HepG2 (cell line): ENCODE results near the gene ARL2. TPM values are rescaled to one million over a fixed set of nuclear protein-coding genes. Genes with fewer than 3 reads are reported as not detected.

Source experiments
- ADNP ChIP-seq: sonication (generic); formaldehyde crosslinking; IDR thresholded peaks from 2 replicates; pipeline ENCODE4 v1.4.0; 2020; ENCODE audit warnings: missing genetic modification reagents
- CREBL2 ChIP-seq: sonication (generic); formaldehyde crosslinking; IDR thresholded peaks from 2 replicates; pipeline ENCODE4 v1.8.1; 2023; ENCODE audit warnings: missing genetic modification reagents, mild to moderate bottlenecking, borderline replicate concordance
- EP300 ChIP-seq, 3 experiments: sonication (generic) in 1 of 3; formaldehyde crosslinking in 1 of 3; IDR thresholded peaks; 2 replicates each; pipeline versions ENCODE4 v1.5.1 to v1.6.1; 2011 to 2020; ENCODE audit warnings: low read depth in 2 of 3, low read length in 2 of 3, borderline replicate concordance in 1 of 3, improper control_type of control experiment in 1 of 3, mild to moderate bottlenecking in 1 of 3, missing genetic modification reagents in 1 of 3, moderate library complexity in 1 of 3
- ETV6 ChIP-seq: sonication (generic); formaldehyde crosslinking; conservative IDR thresholded peaks from 2 replicates; pipeline ENCODE4 v1.4.0; 2020; ENCODE audit warnings: missing genetic modification reagents
- KDM5B ChIP-seq: sonication (generic); formaldehyde crosslinking; IDR thresholded peaks from 2 replicates; pipeline ENCODE4 v1.4.0; 2020; ENCODE audit warnings: missing genetic modification reagents, mild to moderate bottlenecking, borderline replicate concordance
- KMT2A ChIP-seq: sonication (generic); formaldehyde crosslinking; IDR thresholded peaks from 2 replicates; pipeline ENCODE4 v1.4.0; 2020; ENCODE audit warnings: missing genetic modification reagents
- LCORL ChIP-seq, 2 experiments: fragments of 450-650 bp in 1 of 2; sonication (generic) in 1 of 2; formaldehyde crosslinking in 1 of 2; IDR thresholded peaks; 2 replicates each; pipeline versions ENCODE4 v1.5.0 to v1.6.1; 2017 to 2020; ENCODE audit warnings: antibody characterized with exemption in 1 of 2, missing genetic modification reagents in 1 of 2
- REPIN1 ChIP-seq: sonication (generic); formaldehyde crosslinking; IDR thresholded peaks from 2 replicates; pipeline ENCODE4 v1.8.0; 2022; ENCODE audit warnings: missing genetic modification reagents, low read depth, mild to moderate bottlenecking, borderline replicate concordance
- SKIL ChIP-seq: sonication (generic); formaldehyde crosslinking; IDR thresholded peaks from 2 replicates; pipeline ENCODE4 v1.8.0; 2022; ENCODE audit warnings: missing genetic modification reagents, mild to moderate bottlenecking, moderate library complexity, borderline replicate concordance
- SNRNP70 ChIP-seq: fragments of 200-400 bp; formaldehyde crosslinking; IDR thresholded peaks from 2 replicates; pipeline ENCODE4 v1.6.1; 2017; ENCODE audit warnings: mild to moderate bottlenecking, low read depth, low read length, moderate library complexity
- SRF ChIP-seq: IDR thresholded peaks from 2 replicates; pipeline ENCODE4 v1.6.1; 2011; ENCODE audit warnings: mild to moderate bottlenecking, low read depth, low read length, moderate library complexity
- SRSF1 ChIP-seq: fragments of 200-400 bp; formaldehyde crosslinking; optimal IDR thresholded peaks from 2 replicates; pipeline ENCODE3; 2017; ENCODE audit warnings: mild to moderate bottlenecking, low read depth, low read length, moderate library complexity
- TFDP1 ChIP-seq: IDR thresholded peaks from 2 replicates; pipeline ENCODE4 v1.6.1; 2016; ENCODE audit warnings: missing compliant biosample characterization, missing genetic modification reagents, borderline replicate concordance
- THAP7 ChIP-seq: sonication (generic); formaldehyde crosslinking; IDR thresholded peaks from 2 replicates; pipeline ENCODE4 v1.8.1; 2023; ENCODE audit warnings: mild to moderate bottlenecking, missing genetic modification reagents
- ZBTB25 ChIP-seq: IDR thresholded peaks from 2 replicates; pipeline ENCODE4 v1.6.1; 2018; ENCODE audit warnings: missing genetic modification reagents
- ZFP90 ChIP-seq: sonication (generic); formaldehyde crosslinking; IDR thresholded peaks from 2 replicates; pipeline ENCODE4 v1.8.0; 2022; ENCODE audit warnings: missing genetic modification reagents, mild to moderate bottlenecking, inconsistent platforms, borderline replicate concordance
- ZMAT5 ChIP-seq: sonication (generic); formaldehyde crosslinking; IDR thresholded peaks from 2 replicates; pipeline ENCODE4 v1.5.0; 2020; ENCODE audit warnings: mild to moderate bottlenecking, low read depth, missing genetic modification reagents, borderline replicate concordance
- ZNF205 ChIP-seq: IDR thresholded peaks from 2 replicates; pipeline ENCODE4 v1.6.1; 2018; ENCODE audit warnings: missing biosample characterization, missing genetic modification reagents
- ZNF263 ChIP-seq: sonication (generic); formaldehyde crosslinking; IDR thresholded peaks from 2 replicates; pipeline ENCODE4 v1.4.0; 2020; ENCODE audit warnings: missing genetic modification reagents
- ZNF337 ChIP-seq: sonication (generic); formaldehyde crosslinking; IDR thresholded peaks from 2 replicates; pipeline ENCODE4 v1.5.1; 2020; ENCODE audit warnings: missing genetic modification reagents, low read depth, mild to moderate bottlenecking, borderline replicate concordance
- ZNF451 ChIP-seq: sonication (generic); formaldehyde crosslinking; IDR thresholded peaks from 2 replicates; pipeline ENCODE4 v1.5.0; 2020; ENCODE audit warnings: mild to moderate bottlenecking, missing genetic modification reagents
- ZNF616 ChIP-seq: sonication (generic); formaldehyde crosslinking; IDR thresholded peaks from 2 replicates; pipeline ENCODE4 v1.5.0; 2020; ENCODE audit warnings: low read depth, mild to moderate bottlenecking, missing genetic modification reagents
- ZNF792 ChIP-seq: IDR thresholded peaks from 2 replicates; pipeline ENCODE4 v1.6.1; 2016
- polyA plus RNA-seq, 8 experiments: library from polyadenylated mRNA; depleted of rRNA in 3 of 8; stranded (reverse) in 7 of 8; unstranded in 1 of 8; fragments of >200 nt; fragmentation: Illumina TruSeq in 4 of 8; extraction: Trizol in 4 of 8; gene quantifications; 2 replicates each; pipeline versions ENCODE4 v1.2.1 to v1.2.3, GENCODE V29; 2011 to 2016; ENCODE audit warnings: low read depth in 4 of 8, missing spikeins in 1 of 8, mixed read lengths in 1 of 8; ENCODE audit not compliant: insufficient read depth in 1 of 8
- total RNA-seq, 5 experiments: library from RNA; depleted of rRNA; stranded (reverse); fragments of >200 nt; fragmentation: Illumina TruSeq; extraction: Trizol; gene quantifications; 2 replicates each; pipeline ENCODE4 v1.2.3, GENCODE V29; 2016; ENCODE audit warnings: low read depth in 1 of 5

The ARL2 gene
- total and polyA plus RNA-seq, 2 of the 13 experiments (the other 11 are each of a cell fraction or from before 2014, with no cell fraction given), result 82.9 to 84.4 TPM

GRCh38 chr11:64998690-64999431, 15.1 kb upstream of the ARL2 start (continued):
- no peak for TF ChIP-seq THAP7
- no peak for TF ChIP-seq SKIL (CRISPR knock-in tag)
- no peak for TF ChIP-seq ZFP90 (CRISPR knock-in tag)
- no peak for TF ChIP-seq SRSF1
- no peak for TF ChIP-seq SNRNP70
- no peak for TF ChIP-seq KMT2A (CRISPR knock-in tag)
- peak; percentile 2; the same call in 1 of the 2 replicates for TF ChIP-seq TFDP1 (CRISPR knock-in tag)
- no peak for TF ChIP-seq ZNF337 (CRISPR knock-in tag)
- TF ChIP-seq ZNF616 (CRISPR knock-in tag), result no peak
- TF ChIP-seq REPIN1 (CRISPR knock-in tag), result no peak
- TF ChIP-seq SRF, result no peak
- TF ChIP-seq ZNF451 (CRISPR knock-in tag), result no peak
- TF ChIP-seq ADNP (CRISPR knock-in tag), result no peak
- TF ChIP-seq ZNF792 (CRISPR knock-in tag), result no peak
- TF ChIP-seq ZNF205, result no peak
- no peak for TF ChIP-seq EP300 (IDR thresholded peaks at IDR 0.05; ENCODE audit: low read depth in 2 of 2, low read length in 2 of 2)
- TF ChIP-seq EP300 (CRISPR knock-in tag; IDR thresholded peaks at IDR 0.05; ENCODE audit: borderline replicate concordance), result no peak
- no peak; the same call in 1 of the 2 replicates for TF ChIP-seq ZNF263 (CRISPR knock-in tag)
- no peak for TF ChIP-seq ZBTB25 (CRISPR knock-in tag)
- no peak for TF ChIP-seq LCORL (IDR thresholded peaks at IDR 0.05)
- TF ChIP-seq LCORL (CRISPR knock-in tag; IDR thresholded peaks at IDR 0.05), result no peak
- no peak for TF ChIP-seq CREBL2
- no peak for TF ChIP-seq ZMAT5
- peak; percentile 77; the same call in 1 of the 2 replicates for TF ChIP-seq KDM5B (CRISPR knock-in tag)
- TF ChIP-seq ETV6 (CRISPR knock-in tag), result no peak
